Fibroblast of lung (primary cell): ENCODE results near the gene KCTD19.

Source experiments
- CTCF ChIP-seq, 2 donors: IDR thresholded peaks in 1 of 2; conservative IDR thresholded peaks in 1 of 2; 1 replicate in 1 of 2; 2 replicates in 1 of 2; pipeline ENCODE4 v1.5.1; 2011 to 2012; ENCODE audit warnings: low read length in 2 of 2, control low read depth in 1 of 2, inconsistent platforms in 1 of 2, low read depth in 1 of 2, mild to moderate bottlenecking in 1 of 2
- EZH2 ChIP-seq: IDR thresholded peaks from 2 replicates; pipeline ENCODE4 v1.5.1; 2012; ENCODE audit warnings: low read length, control low read depth, mild to moderate bottlenecking; ENCODE audit errors: missing control alignments

GRCh38 chr16:67291461-67291860, 35.1 kb downstream of the KCTD19 start:
- TF ChIP-seq CTCF (conservative IDR thresholded peaks at IDR 0.05 in 1 of 2, IDR thresholded peaks at IDR 0.05 in 1 of 2; ENCODE audit: low read depth in 1 of 2, low read length in 2 of 2) (no peak), EZH2 (no peak)
